ENCODE results near the gene NANP.
A peak's percentile ranks its signal among the peaks of the same experiment; 100 is the strongest.
"Not testable (repeated sequence)": the region's sequence is repeated elsewhere in the genome, so short reads cannot be mapped to it uniquely, and the experiment has no call there.

The NANP gene, protein sequence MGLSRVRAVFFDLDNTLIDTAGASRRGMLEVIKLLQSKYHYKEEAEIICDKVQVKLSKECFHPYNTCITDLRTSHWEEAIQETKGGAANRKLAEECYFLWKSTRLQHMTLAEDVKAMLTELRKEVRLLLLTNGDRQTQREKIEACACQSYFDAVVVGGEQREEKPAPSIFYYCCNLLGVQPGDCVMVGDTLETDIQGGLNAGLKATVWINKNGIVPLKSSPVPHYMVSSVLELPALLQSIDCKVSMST

DNA sequence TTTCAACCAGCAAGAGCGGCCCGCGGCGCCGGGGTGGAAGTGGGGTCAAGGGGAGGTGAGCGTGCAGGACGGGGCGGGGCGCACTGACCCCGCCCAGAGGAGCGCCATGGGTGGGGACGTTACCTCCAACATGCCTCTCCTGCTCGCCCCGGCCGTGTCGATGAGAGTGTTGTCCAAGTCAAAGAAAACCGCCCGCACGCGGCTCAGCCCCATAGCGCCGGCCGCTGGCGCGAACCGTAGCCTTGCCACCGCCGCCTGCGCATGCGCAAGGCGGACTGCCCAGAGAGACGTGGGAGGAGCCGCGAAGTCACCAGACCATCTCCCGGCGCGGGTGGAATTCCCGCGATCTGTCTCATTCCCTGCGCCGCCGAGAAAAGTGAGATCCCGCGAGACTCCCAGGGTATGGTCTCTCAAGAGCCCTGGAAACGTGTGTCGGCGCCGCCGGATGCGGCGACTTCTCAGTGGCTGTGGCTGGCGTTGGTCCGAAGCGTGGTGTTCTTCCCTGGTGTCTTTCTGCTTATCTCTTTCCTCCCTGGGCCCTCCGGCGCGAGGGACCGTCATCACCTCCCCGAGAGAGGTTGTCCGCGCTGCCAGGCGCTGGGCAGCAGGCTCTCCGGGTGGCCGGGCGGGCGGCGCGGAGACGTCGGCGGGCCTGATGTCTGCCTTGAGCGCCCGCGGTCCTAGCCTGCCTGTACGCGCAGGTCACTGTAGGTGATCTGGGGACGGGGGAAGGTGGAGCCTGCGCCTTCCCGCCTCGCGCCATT is at the start of gene NANP:
Gene NANP, minus strand, starts transcription at position 279 of the 764 bp plus-strand sequence. Its CDS starts 66 bp downstream, at position 213.
- DNase-seq (ENCODE audit: low read depth) = peak; percentile 96

DNA sequence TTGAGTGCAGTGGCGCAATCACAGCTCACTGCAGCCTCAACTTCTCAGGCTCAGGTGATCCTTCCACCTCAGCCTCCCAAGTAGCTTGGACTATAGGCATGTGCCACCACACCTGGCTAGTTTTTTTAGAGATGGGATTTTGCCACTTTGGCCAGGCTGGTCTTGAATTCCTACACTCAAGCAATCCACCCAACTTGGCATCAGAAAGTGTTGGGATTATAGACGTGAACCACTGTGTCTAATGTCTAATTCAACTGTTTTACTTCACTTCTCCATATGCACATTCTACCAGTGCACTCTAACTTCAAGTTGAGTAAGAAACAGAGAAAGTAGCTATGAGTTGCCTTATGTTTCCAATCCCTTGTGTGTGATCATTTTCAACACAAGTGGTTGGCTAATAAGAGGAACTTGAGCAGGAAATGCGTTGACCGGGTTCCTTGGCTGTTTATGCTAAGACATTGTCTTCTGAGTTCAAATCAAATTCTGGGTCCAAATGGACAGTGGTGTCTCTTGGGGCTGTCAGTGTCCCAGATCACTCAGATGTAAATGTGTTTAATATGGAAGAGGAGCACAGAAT is 48.9 kb upstream of the NANP start:
- DNase-seq (ENCODE audit: low read depth) = no peak

DNA sequence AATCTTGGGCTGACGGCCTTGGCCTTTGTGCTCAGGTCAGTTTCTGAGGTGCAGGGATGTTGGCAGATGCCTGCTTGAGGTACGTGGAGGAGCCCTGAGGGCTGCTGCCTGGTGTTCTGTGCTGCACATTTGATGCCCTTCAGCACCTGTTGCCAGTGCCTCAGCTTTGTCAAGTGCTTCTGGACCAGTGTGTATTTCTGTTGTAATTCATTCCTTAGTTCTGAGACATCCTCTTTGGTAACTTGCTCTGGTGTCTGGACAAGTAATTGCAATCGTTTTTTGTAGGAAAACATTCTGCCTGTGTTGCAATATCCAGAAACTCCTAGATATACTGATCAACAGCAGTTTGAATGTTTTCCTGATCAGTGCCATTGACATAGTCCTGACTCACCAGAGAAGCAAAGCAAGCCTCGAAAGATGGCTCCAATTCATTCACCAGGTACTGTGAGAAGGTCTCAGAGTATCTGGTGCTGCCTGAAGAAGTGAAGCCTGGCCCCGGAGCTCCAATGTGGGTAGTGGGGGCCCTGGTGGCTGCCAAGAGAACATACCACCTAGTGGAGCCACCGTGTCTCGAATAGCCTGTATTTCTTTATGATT is 46.1 kb upstream of the NANP start:
- DNase-seq (ENCODE audit: low read depth) = peak; percentile 90

DNA sequence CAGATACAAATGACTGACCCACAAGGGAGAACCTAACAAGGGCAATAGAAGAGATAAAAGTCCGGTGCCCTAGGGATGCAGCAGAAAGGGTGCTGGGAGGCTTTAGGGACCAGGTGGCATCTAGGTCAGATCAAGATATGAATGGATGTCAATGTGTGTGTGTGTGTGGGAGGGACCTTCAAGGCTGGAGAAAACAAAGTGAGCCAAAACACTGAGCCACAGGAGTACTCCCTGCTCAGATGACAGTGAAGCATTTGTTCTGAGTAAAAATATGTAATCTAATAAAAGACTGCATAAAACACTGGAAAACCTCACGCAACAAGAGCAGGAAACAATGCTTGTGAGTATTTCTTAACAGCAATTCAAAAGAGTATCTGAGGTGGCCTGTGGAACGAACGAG is 44.6 kb upstream of the NANP start:
- DNase-seq (ENCODE audit: low read depth) = peak; percentile 39

DNA sequence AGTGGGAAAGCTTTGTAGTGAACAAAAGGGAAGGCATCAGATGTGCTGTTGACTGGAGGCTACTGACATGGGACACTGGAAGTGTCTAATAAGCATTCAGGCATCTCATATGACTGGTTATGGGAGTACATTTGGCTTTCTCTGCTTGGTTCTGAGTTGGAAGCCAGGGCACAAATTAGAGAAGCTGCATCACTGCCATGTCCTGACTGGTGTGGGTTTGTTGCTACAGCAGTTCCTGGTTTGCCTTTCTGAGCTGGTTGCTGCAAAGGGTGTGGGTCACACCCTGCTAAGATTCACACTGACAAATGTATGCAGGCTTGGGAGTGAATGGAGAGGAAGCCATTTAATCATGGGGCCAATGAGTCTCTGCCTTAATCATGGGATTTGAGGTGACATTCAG is 36.2 kb upstream of the NANP start:
- DNase-seq (ENCODE audit: low read depth) = no peak

DNA sequence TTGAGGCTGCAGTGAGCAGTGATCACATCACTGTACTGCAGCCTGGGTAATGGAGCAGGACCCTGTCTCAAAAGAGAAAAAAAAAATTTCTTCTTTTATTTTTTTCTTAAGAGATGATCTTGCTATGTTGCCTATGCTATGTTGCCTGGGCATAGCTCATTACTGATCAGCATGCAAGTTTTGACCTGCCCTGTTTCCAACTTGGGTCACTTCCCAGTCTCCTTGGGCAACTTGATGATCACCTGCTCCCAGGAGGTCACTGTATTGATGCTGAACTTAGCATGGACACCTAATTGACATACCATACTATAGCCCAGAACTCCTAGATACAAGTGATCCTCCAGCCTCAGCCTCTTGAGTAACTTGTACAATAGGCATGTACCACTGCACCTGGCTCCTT is 30.7 kb upstream of the NANP start:
- DNase-seq (ENCODE audit: low read depth) = no peak

DNA sequence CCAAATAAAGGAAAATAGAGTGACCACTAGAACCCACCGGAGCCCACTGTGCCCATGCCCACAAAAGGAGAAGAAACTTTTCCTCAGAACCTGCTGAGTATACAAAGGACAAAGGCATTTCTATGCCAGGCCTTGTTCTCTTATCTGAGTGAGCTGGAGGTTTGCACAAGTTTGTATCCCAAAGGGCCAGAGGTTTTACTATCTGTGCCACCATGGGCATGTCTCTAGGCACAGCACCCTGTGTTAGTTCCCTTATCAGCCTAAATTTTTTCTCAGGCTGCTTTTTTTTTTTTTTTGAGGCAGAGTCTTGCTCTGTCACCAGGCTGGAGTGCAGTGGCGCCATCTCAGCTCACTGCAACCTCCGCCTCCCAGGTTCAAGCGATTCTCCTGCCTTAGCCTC is 29.1 kb upstream of the NANP start:
- not testable (repeated sequence) for DNase-seq (ENCODE audit: low read depth)

DNA sequence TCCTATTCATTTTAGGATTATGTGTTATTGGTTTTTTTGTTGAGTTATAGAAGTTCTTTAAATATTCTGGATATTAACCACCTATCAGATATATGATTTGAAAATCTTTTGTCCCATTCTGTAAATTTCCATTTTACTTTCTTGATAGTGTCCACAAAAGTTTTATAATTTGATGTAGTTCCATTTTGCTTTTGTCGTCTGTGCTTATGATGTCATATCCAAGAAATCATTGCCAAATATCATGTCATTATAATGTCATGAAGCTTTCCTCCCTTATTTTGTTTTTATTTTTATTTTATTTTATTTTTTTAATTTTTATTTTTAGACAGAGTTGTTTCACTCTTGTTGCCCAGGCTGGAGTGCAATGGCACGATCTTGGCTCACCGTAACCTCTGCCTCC is 21.0 kb upstream of the NANP start:
- DNase-seq (ENCODE audit: low read depth) = no peak

DNA sequence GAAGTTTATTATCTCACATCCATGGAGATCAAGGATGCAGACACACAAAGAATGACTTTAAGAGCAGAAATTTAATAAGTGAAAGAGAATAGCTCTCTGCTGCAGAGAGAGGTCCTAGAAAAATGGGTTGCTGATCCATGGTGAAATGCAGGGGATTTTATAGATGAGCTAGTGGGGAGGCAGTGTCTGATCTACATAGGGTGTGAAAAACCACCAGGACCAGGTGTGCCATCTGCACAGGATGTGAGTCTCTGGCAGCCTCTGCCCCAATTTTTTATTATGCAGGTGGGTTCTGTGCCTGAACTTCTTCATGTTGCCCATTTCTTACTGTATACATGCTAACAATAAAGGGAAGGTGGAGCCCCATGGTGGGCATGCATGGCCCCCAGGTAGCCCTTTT is 19.9 kb upstream of the NANP start:
- DNase-seq (ENCODE audit: low read depth) = no peak

DNA sequence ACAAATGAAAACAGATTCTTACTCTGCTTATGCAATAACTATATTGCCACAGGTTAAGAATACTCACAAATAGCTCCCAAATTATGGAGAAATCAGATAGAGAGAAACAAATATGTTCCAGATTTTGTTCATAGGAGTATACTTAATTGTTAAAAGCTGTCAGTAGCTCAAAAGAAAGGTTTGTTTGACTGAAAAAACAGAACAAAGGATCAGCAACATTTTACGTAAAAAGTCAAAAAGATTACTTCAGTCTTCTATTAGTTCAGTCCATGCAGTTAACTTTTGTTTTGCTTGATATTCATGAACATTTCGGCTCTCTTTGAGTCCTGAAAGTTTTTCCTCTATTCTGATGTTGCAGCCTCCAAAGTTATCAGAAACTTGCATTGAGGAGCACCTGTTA is 13.4 kb upstream of the NANP start:
- peak; percentile 30 for DNase-seq (ENCODE audit: low read depth)

DNA sequence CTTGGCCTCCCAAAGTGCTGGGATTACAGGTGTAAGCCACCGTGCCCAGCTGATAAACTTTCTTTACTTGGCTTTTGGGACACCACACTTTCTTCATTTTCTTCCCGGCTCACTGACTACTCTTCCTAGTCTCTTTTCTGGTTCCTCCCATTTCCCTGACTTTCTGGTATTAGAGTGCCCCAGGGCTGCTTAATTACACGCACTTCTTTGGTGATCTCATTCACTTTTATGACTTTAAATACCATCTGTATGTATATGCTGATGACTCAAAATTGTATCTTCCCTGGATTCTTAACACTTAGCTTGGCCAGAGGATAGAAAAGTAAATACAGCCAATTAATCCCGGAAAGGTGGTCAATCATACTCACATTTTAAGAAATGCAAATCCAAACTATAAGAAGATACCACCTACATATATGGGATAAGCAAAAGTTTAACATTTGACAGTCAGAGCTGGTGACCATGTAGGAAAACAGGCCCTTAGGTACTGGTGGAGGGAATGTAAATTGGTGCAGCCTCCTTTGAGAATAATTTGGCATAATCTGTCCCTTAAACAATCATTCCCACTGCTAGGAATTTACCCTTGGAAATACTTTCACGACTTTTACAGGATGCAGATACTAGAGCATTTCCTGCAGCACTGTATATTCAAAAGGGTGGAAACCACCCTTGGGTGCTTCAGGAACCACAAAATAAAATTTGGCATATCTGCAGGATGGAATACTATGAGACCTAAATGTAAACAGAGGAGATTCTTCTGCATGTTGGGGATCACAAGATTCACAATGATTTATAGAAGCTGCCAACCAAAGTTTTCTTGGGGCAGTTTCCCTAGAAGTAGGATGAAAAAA is 9.4 kb upstream of the NANP start:
- no peak for DNase-seq (ENCODE audit: low read depth)

DNA sequence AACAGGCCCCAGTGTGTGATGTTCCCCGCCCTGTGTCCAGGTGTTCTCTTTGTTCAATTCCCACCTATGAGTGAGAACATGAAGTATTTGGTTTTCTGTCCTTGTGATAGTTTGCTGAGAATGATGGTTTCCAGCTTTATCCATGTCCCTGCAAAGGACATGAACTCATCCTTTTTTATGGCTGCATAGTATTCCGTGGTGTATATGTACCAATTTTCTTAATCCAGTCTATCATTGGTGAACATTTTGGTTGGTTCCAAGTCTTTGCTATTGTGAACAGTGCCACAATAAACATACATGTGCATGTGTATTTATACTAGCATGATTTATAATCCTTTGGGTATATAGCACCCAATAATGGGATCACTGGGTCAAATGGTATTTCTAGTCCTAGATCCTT is 6.8 kb upstream of the NANP start:
- not testable (repeated sequence) for DNase-seq (ENCODE audit: low read depth)

DNA sequence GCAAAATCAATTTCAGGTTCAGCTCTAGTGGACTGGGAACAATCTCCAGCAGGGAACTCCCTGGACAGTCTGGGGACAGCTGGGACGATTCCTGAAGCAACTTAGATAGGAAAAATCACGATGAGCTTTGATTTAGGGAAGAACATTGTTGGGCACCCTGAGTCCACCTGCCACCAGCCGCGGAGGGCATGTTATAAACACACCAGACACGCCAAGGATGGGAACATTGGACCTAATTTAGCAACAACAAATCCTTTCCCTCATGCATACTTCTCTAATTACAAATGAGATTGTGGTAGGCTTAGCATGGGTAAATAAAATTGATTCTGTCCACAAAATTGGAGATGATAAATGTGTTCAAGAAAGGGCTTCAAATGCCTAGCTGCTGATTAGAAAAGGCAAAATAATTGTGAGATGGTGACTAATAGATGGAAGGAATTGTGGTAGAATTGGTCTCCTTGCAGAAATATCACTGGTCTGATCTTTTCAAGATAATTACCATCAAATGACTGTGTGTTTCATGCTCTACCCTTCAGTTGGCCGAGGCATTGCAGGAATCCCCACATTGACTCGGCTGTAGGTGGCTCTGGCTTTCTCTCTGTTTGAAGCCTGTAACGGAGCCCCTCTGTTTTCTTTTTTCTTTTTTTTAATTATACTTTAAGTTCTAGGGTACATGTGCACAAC is 6.1 kb upstream of the NANP start:
- no peak for DNase-seq (ENCODE audit: low read depth)

DNA sequence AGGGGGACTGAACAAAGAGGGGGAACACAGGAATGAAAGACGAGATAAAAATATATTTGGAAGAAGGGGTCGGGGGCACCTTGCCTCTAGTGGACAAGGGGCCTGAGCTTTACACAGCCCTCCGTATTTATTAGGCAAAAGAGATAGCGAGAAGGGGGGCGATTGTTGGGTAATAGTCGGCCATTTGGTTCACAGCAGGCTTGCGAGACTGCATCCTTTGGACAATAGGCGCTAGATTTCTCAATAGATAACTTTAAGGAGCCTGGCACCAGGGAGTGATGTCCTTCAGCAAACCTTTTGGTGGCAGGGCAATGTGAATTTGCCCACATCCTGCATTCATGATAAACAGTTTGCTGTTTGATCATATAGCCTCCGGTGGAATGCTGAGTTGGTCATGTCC is 3.0 kb upstream of the NANP start:
- no peak for DNase-seq (ENCODE audit: low read depth)

DNA sequence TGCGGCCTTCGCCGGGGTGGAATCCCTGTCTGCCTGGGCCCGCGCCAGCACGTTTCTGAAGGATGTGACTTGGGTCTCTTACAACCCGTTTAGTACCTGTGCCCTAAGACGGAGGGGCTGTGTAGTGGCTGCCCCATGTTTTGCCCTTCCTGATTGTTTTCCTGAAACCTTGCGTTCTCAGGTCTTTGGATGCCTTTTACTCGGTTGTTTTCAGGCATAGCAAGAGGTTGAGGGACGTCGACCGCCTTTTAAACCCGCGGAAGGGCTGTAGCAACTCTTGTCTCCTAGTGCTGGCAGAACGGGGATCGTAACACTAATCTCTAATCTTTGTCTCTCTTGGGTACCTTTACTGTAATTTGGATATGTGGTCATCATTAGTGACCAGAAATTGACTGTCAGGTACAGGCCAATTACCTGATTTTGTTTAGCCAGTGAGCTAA is 706 bp upstream of the NANP start:
- DNase-seq (ENCODE audit: low read depth) = peak; percentile 26

DNA sequence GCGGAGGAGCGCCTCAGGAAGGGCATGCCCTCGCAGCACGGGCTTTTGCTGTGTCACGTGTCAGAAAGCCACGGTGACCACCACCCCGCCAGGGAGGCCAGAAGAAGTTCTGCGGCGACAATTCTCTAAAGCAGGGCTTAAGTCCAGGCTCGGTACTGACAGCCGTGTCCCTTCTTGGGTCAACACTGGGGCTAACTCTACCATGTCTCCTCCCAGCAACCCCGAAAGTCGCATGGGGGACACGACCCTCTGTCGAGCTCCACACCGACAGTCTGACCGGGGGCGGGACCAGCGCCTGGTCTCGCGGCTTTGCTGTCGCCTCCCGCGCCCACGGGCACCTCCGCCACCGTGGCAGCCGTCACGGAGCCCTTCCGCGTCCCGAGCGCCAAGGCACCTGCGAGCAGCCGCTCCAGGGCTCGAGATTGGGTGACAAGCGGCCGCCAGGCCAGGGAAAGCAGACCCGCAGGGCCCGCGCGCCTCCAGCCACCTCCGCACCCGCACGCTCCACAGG is 534 bp downstream of the NANP start:
- DNase-seq (ENCODE audit: low read depth) = peak; percentile 39

DNA sequence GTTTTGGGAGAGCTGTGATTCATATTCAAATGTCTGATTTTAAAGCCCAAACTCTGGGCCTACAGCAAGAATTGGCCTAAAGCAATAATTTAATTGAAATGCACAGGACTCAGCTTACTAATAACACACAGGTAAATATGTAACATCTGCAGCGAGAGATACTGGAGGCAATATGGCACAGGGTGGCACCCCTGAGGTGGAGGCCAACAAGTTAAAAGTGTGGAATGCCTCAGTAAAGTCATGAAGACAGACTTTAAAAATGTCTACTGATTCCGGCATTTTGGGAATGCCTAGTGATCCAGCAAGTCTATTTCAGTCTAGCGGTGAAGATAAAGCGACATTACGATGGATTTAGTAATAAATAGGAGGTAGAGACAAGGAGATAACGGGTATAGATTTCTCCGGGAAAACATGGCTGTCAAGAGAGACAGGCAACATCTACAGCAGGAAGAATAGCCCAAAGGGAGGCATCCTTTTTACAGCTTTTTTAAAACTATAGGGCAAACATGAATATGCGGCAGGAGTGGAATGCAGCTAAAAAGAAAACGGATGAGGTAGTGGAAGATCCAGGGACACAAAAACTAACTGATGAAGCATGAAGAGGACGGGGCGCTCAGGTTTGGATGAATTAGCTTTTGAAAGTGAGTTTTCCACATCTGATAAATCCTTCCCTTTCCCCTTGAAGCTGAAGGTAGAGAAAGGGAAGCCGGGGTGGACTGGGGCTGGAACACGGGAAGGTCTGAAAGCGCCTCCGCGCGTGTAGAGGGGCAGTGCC is 1.2 kb downstream of the NANP start:
- DNase-seq (ENCODE audit: low read depth) = peak; percentile 20

DNA sequence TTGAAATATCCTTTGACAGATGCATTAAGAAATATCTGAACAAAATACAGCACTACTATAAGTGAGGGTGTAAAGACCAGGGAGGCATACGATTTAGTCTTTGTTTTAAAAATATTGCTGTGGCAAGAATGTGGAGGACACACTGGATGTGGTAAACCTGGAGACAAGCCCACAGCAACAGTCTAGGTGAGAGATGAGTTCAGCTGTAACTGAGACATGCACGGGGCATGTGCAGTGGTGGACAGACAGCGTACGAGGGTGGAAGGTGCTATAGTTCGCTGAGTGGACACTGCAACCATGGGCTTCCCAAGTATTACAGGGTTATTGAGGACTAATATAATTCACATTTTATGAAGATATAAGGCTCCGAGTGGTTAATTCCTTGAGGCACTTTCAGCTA is 1.8 kb downstream of the NANP start:
- DNase-seq (ENCODE audit: low read depth) = no peak

DNA sequence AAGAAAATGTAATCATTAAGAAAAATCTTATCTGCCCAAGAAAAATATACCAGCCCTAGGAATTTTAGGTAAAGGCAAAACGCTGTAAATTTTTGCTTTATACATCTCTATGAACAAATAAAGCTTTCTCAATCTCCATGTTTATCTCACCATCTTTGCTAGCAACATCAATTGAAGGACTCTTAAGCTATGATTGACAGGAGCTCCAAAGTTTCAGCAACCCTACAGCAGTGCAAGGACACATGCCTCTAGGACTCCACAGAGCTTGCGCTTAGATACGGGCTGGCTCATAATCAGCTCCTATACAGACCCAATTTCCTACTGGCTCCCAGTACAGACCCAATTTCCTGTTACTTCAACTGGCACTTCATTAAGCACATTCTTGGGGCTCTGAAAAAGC is 4.3 kb downstream of the NANP start:
- no peak for DNase-seq (ENCODE audit: low read depth)

DNA sequence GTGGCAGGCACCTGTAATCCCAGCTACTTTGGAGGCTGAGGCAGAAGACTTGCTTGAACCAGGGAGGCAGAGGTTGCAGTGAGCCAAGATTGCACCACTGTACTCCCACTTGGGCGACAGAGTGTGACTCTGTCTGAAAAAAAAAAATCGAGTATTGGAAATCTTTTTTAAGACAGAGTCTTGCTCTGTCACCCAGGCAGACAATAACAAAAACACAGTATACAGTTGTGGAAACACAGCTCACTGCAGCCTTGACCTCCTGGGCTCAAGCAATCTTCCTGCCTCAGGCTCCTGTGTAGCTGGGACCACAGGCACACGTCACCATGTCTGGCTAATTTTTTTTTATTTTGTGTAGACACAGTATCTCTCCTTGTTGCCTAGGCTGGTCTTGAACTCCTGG is 15.0 kb downstream of the NANP start:
- DNase-seq (ENCODE audit: low read depth) = no peak

Data from amniotic epithelial cell (primary cell).